HG03135 (cell line): ENCODE data around the gene NDOR1.

Source experiments
- ATAC-seq: cut with Tn5 transposase; IDR thresholded peaks from one replicate; pipeline ENCODE4 v1.9.1; 2021; ENCODE audit warnings: mild to moderate bottlenecking, moderate library complexity; ENCODE audit not compliant: unreplicated experiment

Gene NDOR1

DNA sequence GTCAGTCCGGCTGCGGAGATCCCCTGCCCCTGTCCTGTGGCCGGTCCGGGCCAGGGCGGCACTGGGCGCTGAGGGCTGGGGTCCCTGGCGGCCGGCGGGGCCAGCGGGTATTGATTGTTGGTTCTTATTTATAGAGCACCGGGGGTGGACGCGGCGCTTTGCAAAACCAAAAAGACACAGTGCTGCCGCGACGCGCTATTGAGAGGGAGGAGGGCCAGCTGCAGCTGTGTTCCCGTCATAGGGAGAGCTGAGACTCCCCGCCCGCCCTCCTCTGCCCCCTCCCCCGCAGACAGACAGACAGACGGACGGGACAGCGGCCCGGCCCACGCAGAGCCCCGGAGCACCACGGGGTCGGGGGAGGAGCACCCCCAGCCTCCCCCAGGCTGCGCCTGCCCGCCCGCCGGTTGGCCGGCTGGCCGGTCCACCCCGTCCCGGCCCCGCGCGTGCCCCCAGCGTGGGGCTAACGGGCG is 38.2 kb upstream of the NDOR1 start:
- ATAC-seq, result no peak

GRCh38 chr9:137167747-137168572 is 37.5 kb upstream of the NDOR1 start:
- ATAC-seq, result no peak

GRCh38 chr9:137168573-137168903 is 37.0 kb upstream of the NDOR1 start:
- ATAC-seq, result no peak

- no peak for ATAC-seq
These were observed 36.3 kb upstream of the NDOR1 start for GRCh38 chr9:137168904-137169856.

DNA sequence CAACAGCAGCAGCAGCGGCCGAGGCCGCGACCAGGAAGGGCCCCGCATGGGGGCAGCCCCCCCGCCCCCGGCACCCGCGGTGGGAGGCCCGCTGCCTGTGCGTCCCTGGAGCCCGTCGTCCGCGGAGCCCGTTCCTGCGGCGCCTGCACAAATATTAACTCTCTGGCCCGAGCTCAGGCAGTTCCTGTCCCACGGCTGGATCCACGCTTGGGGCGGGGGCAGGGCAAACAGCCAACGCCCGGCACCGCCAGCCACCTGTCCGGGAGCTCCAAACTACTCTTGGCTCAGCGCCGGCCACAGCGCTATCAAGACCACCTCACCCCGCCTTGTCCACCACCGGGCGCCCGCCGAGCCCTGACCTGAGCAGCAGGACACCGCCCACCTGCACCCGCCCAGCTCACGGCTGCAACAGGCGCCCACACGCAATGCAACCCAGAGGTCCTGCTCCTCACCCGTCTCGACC is 35.6 kb upstream of the NDOR1 start, which contains the start of gene LRRC26:
LRRC26 (minus strand) TSS at position 156 of the 463 bp plus-strand sequence; CDS start at position 48, 108 bp downstream.
- no peak for ATAC-seq

DNA sequence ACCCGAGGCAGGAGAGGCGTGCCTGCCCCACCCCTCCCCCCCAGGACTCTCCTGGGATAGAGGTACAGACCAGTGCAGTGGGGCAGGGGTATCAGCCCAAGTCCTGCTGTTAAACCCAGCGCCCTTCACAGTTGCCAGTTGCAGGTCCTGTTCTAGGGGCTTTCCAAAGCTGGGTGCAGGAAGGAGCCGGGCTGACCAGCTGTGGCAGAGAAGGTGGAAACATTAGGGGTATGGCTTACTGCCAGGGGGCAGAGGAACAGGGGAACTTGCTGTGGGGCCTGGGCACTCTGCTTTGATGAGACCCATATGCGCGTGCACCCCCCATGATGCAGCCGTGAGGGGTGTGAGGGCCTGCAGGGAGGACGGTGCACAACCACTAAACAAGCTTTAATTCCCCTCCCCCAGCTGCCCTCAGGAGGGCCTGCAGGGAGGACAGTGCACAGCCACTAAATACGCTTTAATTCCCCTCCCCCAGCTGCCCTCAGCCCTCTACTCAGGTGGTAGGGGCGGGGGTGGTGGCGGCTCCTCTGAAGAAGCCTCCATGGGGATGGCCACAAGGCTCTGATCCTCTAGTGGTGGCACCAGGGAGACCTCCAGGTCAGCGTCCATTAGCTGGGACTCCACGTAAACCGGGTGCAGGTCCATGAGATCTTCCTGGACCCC is 34.9 kb upstream of the NDOR1 start:
- ATAC-seq, result no peak

- ATAC-seq, result no peak
These were observed 34.2 kb upstream of the NDOR1 start for GRCh38 chr9:137171149-137171900.

DNA sequence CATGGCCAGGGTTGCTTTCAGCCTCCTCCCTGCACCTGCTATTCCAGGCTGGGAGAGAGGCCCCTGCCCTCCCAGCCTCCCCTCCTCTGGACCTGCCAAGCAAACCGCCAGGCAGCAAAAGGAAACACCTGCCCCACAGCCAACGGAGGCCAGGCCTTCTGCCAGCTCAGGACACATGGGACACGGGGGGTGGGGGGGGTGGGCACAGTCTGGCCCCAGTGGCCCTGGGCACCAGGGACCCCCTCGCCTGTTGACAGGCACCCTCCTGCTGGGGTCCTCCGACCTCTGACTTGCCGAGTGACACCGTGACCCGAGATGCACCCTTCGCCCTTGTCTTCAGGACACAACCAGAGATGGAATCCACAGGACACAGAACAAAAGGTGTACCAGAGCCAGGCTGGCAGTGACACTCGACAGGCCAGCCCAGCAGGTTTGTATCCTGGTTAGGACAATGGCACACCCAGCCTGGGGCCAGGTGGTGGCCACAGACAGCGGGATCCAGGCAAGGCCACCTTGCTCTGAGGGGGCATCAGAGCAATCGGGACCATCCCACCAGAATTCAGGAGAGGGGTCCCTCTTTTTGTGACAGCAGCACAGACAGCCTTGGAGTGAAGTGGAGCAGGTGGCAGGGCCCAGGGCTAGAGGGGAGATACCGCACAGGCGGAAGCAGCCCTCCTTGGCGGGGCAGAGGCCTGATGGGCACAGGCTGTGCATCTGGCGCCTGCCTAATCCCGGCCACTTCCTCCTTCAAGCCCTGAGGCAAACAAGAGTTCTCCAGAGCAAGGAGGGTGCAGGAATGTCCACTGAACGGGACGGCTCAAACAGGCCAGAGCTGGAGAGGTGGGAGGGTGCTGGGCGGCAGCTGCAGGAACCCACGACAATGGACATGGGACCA is 32.4 kb upstream of the NDOR1 start:
- no peak for ATAC-seq

DNA sequence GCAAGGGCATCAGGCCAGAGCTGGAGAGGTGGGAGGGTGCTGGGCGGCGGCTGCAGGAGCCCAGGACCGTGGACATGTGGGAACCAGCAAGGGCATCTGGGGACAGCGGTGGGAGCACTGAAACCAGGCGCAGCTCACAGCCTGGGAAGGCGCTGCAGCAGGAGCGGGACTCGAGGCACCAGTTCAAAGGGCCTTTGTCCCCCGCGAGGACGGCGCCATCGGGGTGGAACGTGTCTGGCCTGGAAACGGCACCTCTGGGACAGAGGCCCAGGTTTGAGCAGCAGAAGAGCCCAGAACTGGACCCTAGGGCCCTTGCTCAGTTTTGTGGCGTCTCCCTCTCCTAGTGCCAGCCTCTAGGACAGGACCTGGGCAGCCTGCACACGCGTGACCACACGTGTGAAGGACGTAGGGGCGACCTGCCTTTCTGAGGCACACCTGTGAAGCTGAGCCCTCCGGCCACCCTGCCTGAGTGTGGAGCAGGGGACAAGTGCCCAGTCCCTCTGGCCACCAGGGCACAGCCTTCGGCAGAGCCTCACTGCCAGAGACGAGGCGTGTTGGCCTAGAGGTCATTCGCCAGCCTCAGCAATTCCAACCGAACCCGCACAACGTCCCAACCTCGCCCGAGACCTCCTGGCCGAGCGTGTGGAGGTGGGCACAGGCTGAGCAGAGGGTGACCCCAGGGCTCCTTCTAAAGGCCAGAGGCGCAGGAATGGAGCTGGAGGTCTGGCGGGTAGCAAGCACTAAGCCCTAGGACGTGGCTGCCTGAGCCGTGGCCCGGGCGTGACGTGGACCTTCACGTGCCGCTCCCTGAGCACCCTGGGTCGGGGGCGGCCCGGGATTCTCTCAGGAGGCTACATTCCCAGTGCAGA is 31.5 kb upstream of the NDOR1 start:
- ATAC-seq, result no peak

GRCh38 chr9:137174722-137175293 is 30.7 kb upstream of the NDOR1 start:
- no peak for ATAC-seq

GRCh38 chr9:137175345-137175961 is 30.0 kb upstream of the NDOR1 start:
- ATAC-seq, result no peak

- ATAC-seq, result no peak
These were observed 29.0 kb upstream of the NDOR1 start for GRCh38 chr9:137176302-137177182.

DNA sequence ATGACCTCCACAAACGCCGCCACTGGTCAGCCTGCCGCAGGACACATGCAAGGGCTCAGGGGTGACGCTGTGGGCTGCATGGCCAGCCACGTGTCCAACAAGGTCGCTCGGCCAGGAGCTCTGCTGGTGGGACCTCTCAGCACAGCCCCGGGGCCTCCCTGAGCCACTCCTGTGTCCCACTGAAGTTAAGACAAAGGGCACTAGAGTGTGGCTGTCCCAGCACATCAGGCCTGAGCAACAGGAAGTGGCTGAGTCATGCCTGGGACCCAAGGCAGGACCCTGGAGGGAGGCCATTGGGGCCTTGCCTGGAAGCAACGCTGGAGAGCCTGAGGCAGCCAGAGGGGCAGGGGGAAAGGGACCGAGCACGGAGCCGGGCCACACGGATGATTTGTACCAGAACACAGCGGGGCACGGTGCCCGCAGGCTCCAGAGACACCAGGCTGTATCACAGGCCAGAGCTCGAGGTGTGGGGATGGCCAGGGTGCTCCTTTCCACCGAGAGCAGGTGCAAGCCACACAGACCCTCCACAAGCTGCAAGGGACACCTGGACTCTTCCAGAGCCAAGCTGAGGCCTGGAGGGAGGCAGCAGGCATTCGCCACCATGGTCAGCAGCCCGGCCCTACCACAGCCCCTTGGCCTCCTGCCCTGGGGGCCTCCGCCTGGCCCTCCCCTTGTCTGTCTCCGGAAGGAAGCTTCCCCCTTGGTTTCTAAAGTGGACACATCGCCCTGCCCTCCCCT is 27.1 kb upstream of the NDOR1 start:
- no peak for ATAC-seq

GRCh38 chr9:137178939-137179630 is 26.4 kb upstream of the NDOR1 start:
- ATAC-seq, result no peak

GRCh38 chr9:137179761-137180160 is 25.7 kb upstream of the NDOR1 start:
- no peak for ATAC-seq
